Kidney capillary endothelial cell (primary cell): Measurements from ENCODE around the gene CACNA1C.
A peak's percentile ranks its signal among the peaks of the same experiment; 100 is the strongest.
"Not testable (repeated sequence)": the region's sequence is repeated elsewhere in the genome, so short reads cannot be mapped to it uniquely, and the experiment has no call there.

Source experiments
- DNase-seq: peaks from one replicate; pipeline ENCODE4 v3.0.0-alpha.2; 2018; ENCODE audit warnings: low spot score

Gene CACNA1C

GRCh38 chr12:2076196-2076570, 23.4 kb downstream of the CACNA1C start:
- no peak for DNase-seq

- no peak for DNase-seq
These were observed 23.9 kb downstream of the CACNA1C start for GRCh38 chr12:2076728-2077127.

GRCh38 chr12:2080604-2081003, 27.8 kb downstream of the CACNA1C start:
- no peak for DNase-seq

- no peak for DNase-seq
These were observed 29.5 kb downstream of the CACNA1C start for GRCh38 chr12:2082321-2082720.

GRCh38 chr12:2083008-2083407, 30.2 kb downstream of the CACNA1C start:
- DNase-seq: no peak

GRCh38 chr12:2083561-2083960, 30.8 kb downstream of the CACNA1C start:
- DNase-seq: no peak

- DNase-seq: no peak
These were observed 31.9 kb downstream of the CACNA1C start for GRCh38 chr12:2084553-2085296.

GRCh38 chr12:2092354-2092753, 39.6 kb downstream of the CACNA1C start:
- no peak for DNase-seq

- DNase-seq: no peak
These were observed 40.1 kb downstream of the CACNA1C start for GRCh38 chr12:2092890-2093289.

GRCh38 chr12:2094597-2094996, 41.8 kb downstream of the CACNA1C start:
- DNase-seq: peak; percentile 16

- DNase-seq: no peak
These were observed 43.1 kb downstream of the CACNA1C start for GRCh38 chr12:2095878-2096277.

GRCh38 chr12:2097617-2098016, 44.8 kb downstream of the CACNA1C start:
- no peak for DNase-seq

- DNase-seq: no peak
These were observed 46.1 kb downstream of the CACNA1C start for GRCh38 chr12:2098852-2099251.

GRCh38 chr12:2099595-2099994, 46.8 kb downstream of the CACNA1C start:
- DNase-seq: no peak

- DNase-seq: no peak
These were observed 48.6 kb downstream of the CACNA1C start for GRCh38 chr12:2101359-2101758.

GRCh38 chr12:2101771-2102170, 49.0 kb downstream of the CACNA1C start:
- no peak for DNase-seq

GRCh38 chr12:2102736-2103135, 49.9 kb downstream of the CACNA1C start:
- not testable (repeated sequence) for DNase-seq

- not testable (repeated sequence) for DNase-seq
These were observed 52.6 kb downstream of the CACNA1C start for GRCh38 chr12:2105387-2105786.

GRCh38 chr12:2108166-2108565, 55.4 kb downstream of the CACNA1C start:
- DNase-seq: no peak

- DNase-seq: no peak
These were observed 56.3 kb downstream of the CACNA1C start for GRCh38 chr12:2108975-2109671.

- DNase-seq: no peak
These were observed 57.3 kb downstream of the CACNA1C start for GRCh38 chr12:2110127-2110526.

- DNase-seq: no peak
These were observed 58.2 kb downstream of the CACNA1C start for GRCh38 chr12:2110849-2111566.

GRCh38 chr12:2111826-2112225, 59.0 kb downstream of the CACNA1C start:
- no peak for DNase-seq
